IPS-15b (cell line): ENCODE results near the gene LGR6.
"Not testable (repeated sequence)": the region's sequence is repeated elsewhere in the genome, so short reads cannot be mapped to it uniquely, and the experiment has no call there.

Experiments
- H3K27me3 ChIP-seq: one replicate; pipeline ENCODE4 v1.6.1; 2013; ENCODE audit warnings: low read length; ENCODE audit not compliant: control insufficient read depth, insufficient read depth
- H3K36me3 ChIP-seq: one replicate; pipeline ENCODE4 v1.6.1; 2013; ENCODE audit warnings: low read length; ENCODE audit not compliant: control insufficient read depth, insufficient read depth
- H3K4me1 ChIP-seq: one replicate; pipeline ENCODE4 v1.6.1; 2013; ENCODE audit warnings: mild to moderate bottlenecking, low read length; ENCODE audit not compliant: control insufficient read depth, insufficient read depth
- H3K4me3 ChIP-seq: one replicate; pipeline ENCODE4 v1.5.1; 2013; ENCODE audit warnings: low read depth, low read length
- H3K9ac ChIP-seq: one replicate; pipeline ENCODE4 v1.6.1; 2013; ENCODE audit warnings: low read depth, mild to moderate bottlenecking, low read length
- H3K9me3 ChIP-seq: one replicate; pipeline ENCODE4 v1.6.1; 2013; ENCODE audit warnings: mild to moderate bottlenecking, low read length; ENCODE audit not compliant: control insufficient read depth, insufficient read depth

The LGR6 gene

GRCh38 chr1:202168861-202169260 is 24.7 kb upstream of the LGR6 start:
- peaks cover 8% of the 10 kb centered on the region for H3K4me1 ChIP-seq
- H3K27me3 ChIP-seq = no peaks in the 10 kb centered on the region
- H3K9ac ChIP-seq = no peak overlapping the region
- no peaks in the 10 kb centered on the region for H3K36me3 ChIP-seq
- no peaks in the 10 kb centered on the region for H3K9me3 ChIP-seq
- no peak overlapping the region for H3K4me3 ChIP-seq

- no peaks in the 10 kb centered on the region for H3K36me3 ChIP-seq
- no peak overlapping the region for H3K9ac ChIP-seq
- H3K4me3 ChIP-seq = no peak overlapping the region
- peaks cover 6% of the 10 kb centered on the region for H3K4me1 ChIP-seq
- no peaks in the 10 kb centered on the region for H3K27me3 ChIP-seq
- no peaks in the 10 kb centered on the region for H3K9me3 ChIP-seq
Measured at GRCh38 chr1:202170726-202171125, 22.9 kb upstream of the LGR6 start.

GRCh38 chr1:202171292-202172014 is 22.1 kb upstream of the LGR6 start:
- H3K36me3 ChIP-seq = no peaks in the 10 kb centered on the region
- H3K4me1 ChIP-seq = no peaks in the 10 kb centered on the region
- H3K9me3 ChIP-seq = no peaks in the 10 kb centered on the region
- no peaks in the 10 kb centered on the region for H3K27me3 ChIP-seq
- no peak overlapping the region for H3K9ac ChIP-seq
- no peak overlapping the region for H3K4me3 ChIP-seq

- Histone ChIP-seq H3K9ac (no peak overlapping the region), H3K36me3 (no peaks in the 10 kb centered on the region), H3K9me3 (no peaks in the 10 kb centered on the region), H3K4me3 (no peak overlapping the region), H3K4me1 (no peaks in the 10 kb centered on the region), H3K27me3 (no peaks in the 10 kb centered on the region)
Measured at GRCh38 chr1:202172015-202172355, 21.6 kb upstream of the LGR6 start.

GRCh38 chr1:202173993-202174392 is 19.6 kb upstream of the LGR6 start:
- Histone ChIP-seq H3K9me3 (no peaks in the 10 kb centered on the region), H3K36me3 (no peaks in the 10 kb centered on the region), H3K4me1 (no peaks in the 10 kb centered on the region), H3K27me3 (no peaks in the 10 kb centered on the region), H3K9ac (no peak overlapping the region), H3K4me3 (no peak overlapping the region)

- H3K4me3 ChIP-seq = no peak overlapping the region
- no peak overlapping the region for H3K9ac ChIP-seq
- H3K27me3 ChIP-seq = no peaks in the 10 kb centered on the region
- H3K4me1 ChIP-seq = no peaks in the 10 kb centered on the region
- H3K9me3 ChIP-seq = no peaks in the 10 kb centered on the region
- H3K36me3 ChIP-seq = no peaks in the 10 kb centered on the region
Measured at GRCh38 chr1:202176949-202177927, 16.4 kb upstream of the LGR6 start.

GRCh38 chr1:202179828-202180750 is 13.5 kb upstream of the LGR6 start:
- Histone ChIP-seq H3K9me3 (no peaks in the 10 kb centered on the region), H3K4me3 (no peak overlapping the region), H3K9ac (no peak overlapping the region), H3K4me1 (peaks cover 5% of the 10 kb centered on the region), H3K36me3 (no peaks in the 10 kb centered on the region), H3K27me3 (no peaks in the 10 kb centered on the region)

GRCh38 chr1:202180751-202181139 is 12.9 kb upstream of the LGR6 start:
- not testable (repeated sequence) for H3K27me3 ChIP-seq, H3K36me3 ChIP-seq, H3K9me3 ChIP-seq, H3K9ac ChIP-seq, H3K4me3 ChIP-seq, H3K4me1 ChIP-seq

GRCh38 chr1:202181586-202181985 is 12.0 kb upstream of the LGR6 start:
- Histone ChIP-seq H3K4me3 (no peak overlapping the region), H3K9me3 (no peaks in the 10 kb centered on the region), H3K4me1 (peaks cover 6% of the 10 kb centered on the region), H3K9ac (no peak overlapping the region), H3K27me3 (no peaks in the 10 kb centered on the region), H3K36me3 (no peaks in the 10 kb centered on the region)

- peaks cover 6% of the 10 kb centered on the region for H3K4me1 ChIP-seq
- H3K4me3 ChIP-seq = no peak overlapping the region
- H3K36me3 ChIP-seq = no peaks in the 10 kb centered on the region
- no peaks in the 10 kb centered on the region for H3K9me3 ChIP-seq
- no peak overlapping the region for H3K9ac ChIP-seq
- H3K27me3 ChIP-seq = no peaks in the 10 kb centered on the region
Measured at GRCh38 chr1:202182040-202182877, 11.3 kb upstream of the LGR6 start.
